Measurements from ENCODE around the gene AQP12A.

The AQP12A gene

DNA sequence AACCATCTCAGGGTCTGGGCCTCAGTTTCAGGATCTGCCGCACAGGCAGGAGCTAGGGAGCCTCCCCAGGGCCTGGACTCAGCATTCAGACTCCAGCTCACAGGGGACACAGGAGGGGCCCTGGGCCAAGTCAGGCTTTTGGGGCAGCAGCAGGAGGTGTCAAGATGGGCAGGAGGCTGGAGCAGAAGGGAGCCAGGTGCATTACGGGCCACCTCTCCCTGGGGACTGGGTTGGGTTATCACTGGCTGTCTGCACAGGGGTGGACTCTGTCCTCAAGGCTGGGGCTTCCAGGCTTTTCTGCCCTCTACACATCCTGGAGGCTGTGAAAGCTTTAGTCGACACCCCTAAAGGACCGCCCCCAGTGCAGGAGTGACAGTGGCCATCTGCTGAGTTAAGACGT lies 20.0 kb downstream of the AQP12A start:
- no peak for DNase-seq

DNA sequence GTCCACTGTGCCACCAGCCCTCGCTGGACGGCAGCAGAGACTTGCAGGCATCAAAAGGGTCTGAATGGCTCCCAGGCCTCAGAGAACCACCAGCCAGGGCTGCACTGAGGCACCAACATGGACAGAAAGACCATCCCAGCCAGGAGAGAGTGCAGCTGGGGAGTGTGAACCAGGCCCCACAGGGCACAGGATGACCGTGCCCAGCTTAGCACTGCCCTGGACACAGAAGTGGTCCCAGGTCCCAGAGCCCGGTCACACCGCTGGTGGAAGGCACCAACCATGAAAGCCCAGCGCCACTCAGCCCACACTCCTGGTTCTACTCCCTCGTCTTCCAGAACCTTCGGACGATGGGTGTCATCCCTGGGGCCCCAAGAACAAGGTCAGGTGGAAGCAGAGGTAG lies 20.5 kb downstream of the AQP12A start:
- no peak for DNase-seq

DNA sequence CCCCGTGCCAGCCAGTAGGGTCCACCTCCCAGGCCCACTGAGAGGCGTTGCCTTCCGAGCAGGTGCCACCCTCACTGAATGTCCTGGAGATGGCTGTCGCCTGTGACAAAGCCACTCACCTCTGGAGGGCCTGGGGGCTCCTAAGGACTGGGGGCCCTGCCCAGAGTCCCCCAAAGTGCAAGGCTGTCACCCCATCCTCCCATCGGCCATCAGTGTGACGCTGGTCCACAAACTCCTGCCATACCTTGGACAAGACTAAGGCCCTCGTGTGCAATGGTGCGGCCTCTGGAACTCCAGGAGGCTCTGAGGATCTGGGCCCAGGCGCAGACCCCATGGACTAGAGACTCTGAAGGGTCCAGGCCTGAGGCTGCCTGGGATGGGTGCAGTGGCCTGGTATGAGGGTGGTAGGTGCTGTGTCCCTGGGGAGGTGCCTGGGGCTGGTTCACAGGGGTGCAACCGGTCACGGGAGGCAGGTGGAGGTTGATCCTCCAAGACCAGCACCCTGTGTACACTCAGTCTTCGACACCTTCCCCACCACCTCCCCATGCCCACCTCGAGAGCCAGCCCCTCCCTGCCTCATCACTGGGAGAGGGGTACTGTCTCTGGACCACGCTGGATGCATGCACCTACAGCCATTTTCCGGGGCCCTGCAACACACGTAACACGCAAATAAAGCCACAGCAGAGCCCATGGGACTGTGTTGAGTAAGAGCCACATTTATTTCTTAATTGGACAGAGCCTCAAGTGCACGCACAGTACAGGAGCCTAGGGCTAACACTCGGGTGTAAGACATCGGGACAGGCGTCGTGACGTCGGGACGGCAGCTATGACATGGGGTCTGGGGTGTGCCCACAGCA lies 21.6 kb downstream of the AQP12A start:
- no peak for DNase-seq

DNA sequence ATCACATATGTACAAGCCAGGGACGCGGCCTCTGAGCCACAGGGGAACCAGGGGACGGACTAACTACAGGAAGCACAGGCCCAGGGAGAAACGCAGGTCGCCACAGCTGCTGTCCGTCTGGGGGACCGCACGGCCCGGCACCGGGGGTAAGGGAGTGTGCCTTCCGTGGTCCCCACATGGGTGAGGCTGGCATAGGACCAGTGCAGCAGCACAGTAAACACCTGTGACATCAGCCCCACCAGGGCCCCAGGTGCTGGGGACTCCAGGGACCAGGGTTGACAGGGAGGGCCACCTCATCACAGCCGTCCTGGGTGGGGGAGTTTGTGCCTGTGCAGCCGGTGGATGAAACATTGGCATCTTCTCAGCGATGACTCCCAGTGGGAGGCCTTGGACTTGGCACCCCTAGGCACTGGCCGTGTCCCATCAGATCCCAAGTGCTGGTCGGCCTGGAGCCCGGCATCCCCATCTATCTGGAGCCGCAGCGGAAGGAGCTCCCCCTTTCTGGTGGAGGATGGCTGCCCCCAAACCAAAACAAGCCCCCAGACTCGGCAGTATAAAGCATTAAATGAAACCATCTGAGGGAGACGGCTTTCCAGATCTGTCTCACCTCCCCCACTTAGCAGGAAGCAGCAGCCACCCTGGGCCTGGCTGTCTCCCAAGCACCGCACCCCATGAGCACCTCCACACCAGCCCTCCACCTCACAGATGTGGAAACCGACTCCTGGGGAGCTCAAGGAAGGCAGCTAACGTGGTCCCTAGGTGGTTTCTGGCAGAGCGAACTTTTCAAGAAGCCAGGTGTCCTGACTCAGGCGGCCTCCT lies 22.5 kb downstream of the AQP12A start:
- no peak for DNase-seq

DNA sequence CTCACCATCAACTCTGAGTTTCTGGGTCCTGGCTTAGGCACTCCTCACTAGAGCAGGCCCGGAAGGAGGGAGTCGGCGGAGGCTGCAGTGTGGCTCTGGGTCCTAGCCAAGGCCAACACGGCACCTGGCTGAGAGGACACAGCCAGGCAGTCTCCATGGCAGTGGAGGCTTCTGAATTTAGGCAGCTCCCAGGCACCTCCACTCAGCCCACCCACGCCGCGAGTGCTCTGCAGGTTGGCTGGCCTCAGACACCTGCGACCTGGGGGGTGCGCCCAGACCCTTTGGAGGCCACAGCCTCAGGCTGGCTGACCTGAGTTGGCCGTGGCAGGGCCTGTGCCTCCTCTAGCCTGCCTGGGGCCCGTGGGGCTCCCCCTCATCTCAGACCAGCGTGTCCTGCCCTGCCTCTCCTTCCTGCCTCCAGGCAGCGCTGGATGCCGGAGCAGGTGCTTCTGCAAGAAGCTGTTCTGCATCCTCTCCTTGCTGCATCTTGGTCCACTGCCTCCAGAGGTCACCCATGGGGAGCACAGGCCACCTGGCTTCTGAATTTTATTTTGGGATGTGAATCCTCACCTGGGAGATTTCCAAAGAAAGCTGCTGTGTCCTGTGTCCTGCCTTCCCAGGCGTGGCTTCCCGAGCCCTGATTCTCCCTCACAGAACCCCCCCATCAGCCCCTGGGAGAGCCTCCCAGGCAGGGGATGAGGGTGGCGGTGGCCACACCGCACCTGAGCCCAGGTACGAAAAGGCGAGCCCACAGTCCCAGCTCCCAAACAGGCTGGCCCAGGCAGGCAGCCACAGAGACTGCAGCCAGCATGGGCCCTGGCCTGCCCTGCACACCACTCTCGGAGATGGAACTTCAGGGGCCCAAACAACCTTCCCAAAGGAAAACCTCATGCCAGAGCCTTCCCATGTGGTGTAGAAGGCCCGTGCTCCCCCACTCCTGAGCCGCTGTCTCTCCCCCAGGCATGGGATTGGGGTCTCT lies 23.4 kb downstream of the AQP12A start:
- no peak for DNase-seq

DNA sequence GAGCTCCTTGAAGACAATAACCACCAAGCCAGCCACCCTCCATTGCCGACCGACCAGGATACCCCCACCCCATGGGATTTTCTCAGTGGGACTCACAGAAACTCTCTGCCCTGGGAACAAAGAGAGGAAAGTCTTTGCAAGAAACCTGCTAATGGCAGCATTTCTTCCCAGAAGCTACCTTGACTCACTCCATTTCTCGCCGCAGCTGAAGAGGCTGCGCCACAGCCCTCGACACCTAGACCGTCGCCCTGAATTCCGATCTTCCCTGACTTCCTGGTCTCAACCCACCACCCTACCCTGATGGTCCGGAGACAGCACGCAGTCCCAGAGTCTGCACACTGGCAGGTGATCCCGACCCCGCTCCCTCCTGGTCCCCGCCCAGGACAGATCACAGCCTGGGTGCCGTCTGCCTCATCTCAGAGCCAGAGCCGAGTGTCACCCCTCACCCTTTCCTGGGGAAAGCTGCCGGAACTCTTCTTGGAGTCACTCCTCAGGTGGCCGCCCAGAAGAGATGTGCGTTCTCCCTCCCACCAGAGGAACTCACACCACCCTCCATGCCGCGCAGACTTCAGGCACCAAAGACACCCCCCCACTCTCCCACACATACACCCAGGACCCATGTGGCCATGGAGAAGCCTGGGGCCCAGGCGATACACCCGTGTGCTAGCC lies 24.6 kb downstream of the AQP12A start:
- DNase-seq = no peak

DNA sequence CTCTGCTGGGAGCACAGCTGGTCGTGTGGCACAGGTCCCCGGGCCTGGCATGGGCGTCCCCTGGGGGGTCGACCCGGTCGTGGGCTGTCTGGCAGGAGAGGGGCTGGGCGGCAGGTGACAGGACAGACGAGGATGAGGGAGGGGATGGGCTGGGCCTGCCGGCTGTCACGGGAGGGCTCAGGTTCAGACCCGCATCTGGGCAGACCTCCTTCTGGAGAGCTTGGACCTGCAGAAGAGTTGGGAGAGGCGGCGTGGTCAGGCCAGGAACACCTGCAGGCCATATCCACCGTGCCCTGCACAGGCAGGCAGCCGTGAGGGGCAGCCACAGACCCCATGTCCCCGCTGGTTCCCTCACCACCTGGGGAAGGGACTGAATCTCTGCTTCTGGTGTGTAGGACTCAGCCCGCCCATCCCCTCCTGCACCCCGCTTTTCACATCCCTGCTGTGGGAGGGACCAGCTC lies 25.5 kb downstream of the AQP12A start:
- no peak for DNase-seq

DNA sequence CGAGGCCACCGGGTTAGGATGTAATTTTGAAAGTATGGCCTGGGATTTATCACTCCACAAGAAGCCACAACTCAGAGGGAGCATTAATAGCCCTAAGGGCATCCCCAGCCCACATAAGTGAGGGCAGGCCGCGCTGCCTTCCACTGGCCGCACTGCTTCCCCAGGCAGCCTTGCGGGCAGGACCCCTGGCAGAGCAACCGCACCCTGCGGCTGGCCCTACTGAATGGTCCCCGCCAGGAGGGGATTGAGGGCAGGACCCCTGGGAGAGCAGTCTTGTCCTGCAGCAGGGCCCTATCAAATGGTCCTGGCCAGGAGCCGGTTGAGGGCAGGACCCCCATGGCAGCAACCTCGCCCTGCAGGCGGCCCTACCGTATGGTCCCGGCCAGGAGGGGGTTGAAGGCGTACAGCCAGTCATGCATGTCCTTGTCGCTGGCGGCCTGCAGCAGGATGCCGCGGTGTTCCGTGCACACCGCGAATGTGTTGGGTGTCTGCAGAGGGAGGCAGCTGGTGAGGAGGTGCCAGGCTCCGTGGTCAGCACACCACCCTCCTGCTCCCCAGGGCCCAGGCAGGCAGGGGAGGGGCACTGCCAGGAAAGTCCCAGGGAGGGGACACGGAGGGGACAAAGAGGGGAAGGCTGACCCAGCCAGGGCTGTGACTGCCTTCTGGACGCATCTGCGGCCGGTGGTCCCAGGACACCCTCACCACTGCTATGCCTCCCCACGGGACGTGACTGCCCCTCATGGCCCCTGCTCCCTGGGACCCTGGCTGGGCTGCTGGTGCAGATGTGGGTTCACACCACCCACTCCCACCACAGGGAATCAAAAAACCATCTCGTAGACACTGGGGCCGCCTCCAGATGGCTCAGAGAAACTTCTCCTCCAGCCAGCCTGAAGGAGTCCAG lies 26.3 kb downstream of the AQP12A start:
- DNase-seq = no peak

DNA sequence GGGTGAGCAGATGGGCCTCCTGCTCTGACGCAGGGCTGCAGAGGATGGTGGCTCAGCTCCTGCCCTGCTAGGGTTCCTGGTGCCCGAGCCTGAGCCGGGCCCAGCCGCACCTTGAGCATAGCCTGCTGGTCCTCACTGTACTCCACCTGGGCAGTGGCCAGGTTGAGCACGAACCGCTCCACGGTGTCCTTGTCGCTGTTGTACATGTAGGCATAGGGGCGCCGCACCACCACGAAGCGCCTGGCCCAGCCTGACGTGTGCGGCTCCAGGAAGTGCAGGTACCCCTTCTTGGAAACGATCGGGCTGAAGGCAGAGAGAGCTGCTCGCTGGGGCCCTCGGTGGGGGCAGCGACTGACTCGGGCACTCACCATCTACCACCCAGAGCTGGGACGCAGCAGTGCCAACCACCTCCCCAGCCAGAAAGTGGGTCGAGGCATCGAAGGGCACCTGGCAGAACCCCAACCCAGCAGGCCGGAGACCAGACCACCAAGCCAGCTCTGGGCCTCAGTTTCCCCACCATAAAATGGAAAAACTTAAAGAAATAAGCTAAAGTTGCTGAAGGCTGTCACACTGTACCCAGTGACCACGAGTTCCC lies 27.3 kb downstream of the AQP12A start:
- no peak for DNase-seq

DNA sequence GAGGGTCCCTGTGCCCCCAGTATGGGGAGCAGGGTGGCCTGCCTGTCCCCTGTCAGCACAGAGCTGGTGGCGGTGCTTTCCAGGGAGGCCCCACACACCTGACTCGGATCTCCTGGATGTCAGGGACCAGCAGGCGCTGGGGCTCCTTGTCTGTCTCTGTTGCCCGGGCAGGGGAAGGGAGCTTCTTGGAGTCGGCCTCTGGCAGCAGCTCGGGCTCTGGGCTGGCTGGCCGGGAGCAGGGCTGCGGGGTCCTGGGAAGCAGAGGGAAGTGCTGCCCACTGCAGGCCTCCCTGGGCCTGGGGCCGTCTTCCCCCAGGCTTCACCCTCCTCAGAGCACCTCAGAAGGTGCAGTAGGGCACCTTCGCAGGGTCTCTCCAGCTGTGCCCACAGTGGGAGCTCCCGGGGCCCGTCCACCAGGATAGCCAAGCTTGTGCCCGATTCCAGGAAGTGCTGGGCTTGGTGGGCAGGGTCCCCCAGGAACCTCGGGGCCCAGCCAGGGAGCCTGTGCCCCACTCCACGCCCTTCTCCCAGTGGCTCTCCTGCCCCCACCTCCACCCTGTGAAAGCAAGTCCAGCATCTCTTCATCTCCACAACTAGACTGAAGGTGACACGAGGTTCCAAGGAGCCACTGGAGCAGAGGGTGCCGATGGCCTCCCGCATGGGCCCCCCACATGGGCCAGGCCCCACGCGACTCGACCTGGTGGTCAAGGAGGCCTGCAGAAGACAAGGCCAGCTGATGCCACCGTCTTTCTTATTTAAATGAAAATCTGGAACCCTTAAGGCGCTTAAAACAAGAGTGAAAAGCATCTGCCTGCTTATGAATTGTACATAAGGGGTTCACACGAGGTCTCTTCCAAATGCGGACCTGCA lies 28.2 kb downstream of the AQP12A start:
- DNase-seq = no peak

DNA sequence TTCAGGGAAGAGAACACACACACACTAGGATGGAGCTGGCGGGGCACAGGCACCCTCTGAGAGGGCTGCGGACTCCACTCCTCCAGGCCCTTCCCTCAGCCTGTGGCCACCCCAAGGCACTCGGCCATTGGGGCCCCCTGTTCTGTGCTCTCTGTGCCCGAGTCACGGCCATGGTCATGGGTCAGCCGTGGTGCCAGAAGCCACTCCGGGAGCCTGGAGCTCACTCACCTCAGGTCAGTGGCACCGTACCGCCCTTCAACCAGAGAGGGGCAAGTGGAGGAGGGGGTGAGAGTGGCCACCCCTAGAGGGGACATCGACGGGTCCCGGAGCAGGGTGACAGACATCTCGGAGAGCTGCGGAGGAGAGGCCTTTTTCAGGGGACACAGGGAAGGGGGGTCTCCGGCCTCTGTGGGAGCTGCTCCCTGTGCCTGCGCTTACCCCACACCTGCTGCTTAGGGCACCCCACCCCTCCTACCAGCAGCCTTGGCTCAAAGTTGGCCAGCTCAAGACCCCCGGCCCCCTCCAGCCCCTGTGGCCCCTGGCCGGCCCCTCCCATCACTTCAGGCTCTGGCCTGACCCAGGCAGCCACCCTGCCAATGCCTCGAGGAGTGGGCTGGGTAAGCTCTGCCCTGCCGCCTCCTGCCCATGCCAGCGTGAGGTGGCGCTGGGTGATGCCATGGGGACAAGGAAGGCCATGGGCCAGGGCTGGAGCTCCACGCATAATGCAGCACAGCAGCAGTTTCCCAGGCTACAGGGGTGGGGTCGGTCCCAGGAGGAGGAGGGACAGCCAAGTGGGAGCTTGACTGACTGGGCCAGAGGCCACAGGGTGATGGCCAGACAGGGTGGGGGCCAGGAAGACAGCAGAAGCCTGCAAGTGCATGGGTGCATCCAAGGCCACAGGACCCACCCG lies 29.3 kb downstream of the AQP12A start:
- DNase-seq = no peak

DNA sequence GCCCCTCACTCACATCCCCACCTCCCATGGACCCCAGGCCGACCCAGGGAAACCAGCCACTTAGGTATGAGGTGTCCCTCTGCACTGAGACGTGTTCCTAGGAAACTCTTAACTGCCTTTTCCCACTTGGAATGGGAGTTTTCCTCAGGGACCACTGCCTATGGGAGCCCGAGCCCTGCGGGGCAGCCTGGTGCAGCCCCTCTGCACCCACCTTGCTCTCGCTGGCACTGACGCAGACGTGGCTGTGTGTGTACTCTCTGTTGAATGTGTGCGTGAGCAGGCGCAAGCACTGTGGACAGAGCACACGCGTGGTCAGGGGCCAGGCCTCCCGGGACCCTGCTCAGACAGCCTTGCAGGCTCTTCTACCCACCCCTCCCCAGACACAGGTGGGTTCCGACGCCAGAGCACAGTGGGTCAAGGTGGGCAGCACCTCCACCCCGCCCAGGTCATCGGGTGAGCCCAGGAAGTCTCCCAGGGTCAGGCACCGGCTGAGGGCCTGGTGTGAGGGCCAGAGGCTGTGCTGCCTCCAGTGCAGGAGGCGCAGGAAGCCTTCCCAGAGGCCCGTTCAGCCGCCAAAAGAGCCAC lies 30.0 kb downstream of the AQP12A start:
- no peak for DNase-seq

DNA sequence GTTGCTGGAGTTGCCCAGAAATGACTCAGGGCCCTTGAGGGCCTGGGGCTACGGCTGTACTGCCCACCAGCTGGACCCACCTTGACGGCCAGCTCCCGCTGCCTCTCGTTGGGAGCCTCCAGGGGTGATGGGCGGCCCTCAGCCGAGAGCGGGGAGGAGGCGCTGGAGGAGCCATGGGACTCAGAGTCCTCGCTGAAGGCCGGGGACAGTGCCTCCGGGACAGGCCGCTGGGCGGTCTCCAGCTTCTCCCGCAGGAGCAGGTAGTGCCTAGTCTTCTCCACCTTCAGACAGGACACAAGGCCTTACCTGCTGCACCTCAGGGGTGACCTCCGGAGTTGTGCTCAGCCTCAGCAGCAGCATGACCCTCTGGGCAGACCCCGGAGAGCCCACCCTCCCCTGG lies 30.7 kb downstream of the AQP12A start:
- no peak for DNase-seq

DNA sequence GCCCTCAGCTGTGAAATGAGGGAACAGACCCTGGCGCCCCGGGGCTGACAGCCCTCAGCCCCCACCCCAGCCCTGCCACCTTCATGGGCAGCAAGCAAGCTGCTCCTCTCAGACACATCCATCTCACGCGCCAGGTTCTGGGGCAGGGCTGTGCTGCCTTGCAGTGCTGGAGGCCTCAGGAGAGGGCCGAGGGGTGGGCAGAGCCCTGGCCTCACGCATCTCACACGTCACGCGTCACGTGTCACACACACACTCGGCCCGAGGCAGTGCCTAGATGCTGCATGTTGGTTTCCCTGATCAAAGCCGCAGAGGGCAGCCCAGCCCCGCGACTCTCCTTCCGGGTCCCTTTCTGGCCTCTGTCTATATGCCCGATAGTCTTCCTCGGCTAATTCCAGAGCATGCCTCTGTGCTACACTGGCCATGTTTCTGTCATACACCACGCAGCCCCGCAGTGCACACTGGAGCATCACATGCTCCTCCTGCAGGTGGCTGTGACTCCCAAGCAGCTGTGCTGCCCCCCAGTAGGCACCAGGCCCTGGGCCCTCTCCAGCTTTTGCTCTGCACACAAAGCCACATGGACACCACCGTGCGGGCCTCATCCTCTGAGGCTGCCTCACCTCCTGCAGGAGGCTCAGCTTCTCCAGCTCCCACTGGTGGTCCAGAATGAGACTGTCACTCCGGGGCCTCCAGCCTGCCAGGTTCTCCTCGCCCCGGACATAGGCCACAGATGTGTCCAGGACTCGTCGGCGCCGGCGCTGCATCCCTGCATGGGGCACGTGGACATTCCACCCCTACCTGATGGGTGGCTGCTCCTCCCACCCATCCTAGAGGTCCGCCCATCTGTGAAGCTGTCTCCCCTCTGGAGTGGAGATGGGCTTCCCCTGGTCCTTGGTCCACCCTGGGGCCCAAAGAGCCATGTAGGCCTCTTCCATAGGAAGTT lies 31.4 kb downstream of the AQP12A start:
- no peak for DNase-seq

DNA sequence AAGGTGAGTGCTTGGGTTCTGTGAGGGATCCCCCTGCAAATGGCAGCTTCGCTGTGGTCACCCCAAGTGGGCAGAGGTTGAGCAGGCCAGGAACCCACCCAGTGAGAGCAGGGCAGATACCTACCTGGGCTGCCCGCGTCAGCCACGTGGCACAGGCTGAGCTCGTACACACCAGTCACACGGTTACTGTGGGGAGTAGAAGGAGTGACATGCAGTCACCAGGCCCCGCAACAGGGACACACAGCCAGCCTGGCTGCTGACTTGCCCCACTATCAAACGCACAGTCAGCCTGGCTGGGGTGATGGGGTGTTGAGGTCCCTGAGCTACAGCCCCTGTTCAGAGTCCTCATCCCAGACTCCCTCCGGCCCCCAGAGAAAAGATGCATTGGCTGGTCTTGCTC lies 32.2 kb downstream of the AQP12A start:
- no peak for DNase-seq

DNA sequence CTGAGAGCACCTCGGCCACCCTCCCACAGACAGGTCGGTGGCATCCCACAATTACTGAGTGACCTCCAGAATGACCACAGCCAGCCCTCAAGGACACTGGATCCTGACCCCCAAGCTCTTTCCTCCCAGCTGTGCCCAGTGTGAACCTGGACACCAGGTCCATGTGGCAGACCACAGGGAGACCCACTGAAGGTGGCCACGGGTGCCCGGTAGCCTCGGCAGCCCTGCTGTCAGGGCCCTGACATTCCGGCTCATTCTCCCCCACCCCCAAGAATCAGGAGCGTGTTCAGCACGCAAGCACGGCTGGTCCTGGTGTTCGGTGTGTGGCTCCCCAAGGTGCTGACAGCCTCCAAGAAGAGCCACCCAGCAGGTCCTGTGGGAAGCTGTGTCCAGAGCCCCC lies 32.8 kb downstream of the AQP12A start:
- DNase-seq = no peak

DNA sequence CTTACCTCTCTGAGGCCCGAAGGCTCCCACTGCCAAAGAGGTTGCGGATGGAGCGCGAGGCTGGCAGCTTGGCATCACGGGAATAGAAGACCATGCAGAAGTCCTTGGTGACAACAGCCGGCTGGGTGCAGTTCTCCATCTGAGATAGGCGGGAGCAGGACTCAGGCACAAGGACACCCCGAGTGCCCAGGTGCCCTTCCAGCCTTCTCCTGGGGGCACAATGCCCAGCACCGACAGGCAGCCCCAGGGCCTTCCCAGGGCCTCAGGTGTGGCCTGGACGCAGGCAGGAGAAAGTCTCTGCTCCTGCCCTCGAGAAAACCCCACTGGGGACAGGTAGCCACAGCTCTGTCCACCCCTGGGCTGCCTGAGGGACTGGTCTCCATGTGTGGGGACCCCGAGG lies 33.6 kb downstream of the AQP12A start:
- no peak for DNase-seq
